ENCODE results near the gene CCDC50.

Gene CCDC50
- total RNA-seq: 40.1 to 133 (median 62.6) reads per million in 17 experiments

GRCh38 chr3:191328962-191329653, at the start of gene CCDC50:
Gene CCDC50, plus strand, starts transcription at chr3:191329394. Its CDS starts 281 bp downstream, at chr3:191329675.
- peak; percentile 52 to 79 (median 62) for DNase-seq

- no peak for DNase-seq
Measured at GRCh38 chr3:191280111-191280510, 49.1 kb upstream of the CCDC50 start.

- no peak for DNase-seq
Measured at GRCh38 chr3:191280882-191281281, 48.3 kb upstream of the CCDC50 start.

GRCh38 chr3:191282251-191283185, 46.7 kb upstream of the CCDC50 start:
- no peak for DNase-seq

- no peak for DNase-seq
Measured at GRCh38 chr3:191283400-191283799, 45.8 kb upstream of the CCDC50 start.

GRCh38 chr3:191290311-191291025, 38.7 kb upstream of the CCDC50 start:
- DNase-seq: peak in 3 of 4 experiments; percentile 5 to 46 (median 33)

- DNase-seq: peak in 2 of 4 experiments; percentile 47 to 63
Measured at GRCh38 chr3:191292243-191293015, 36.8 kb upstream of the CCDC50 start.

GRCh38 chr3:191294291-191294690, 34.9 kb upstream of the CCDC50 start:
- no peak for DNase-seq

- DNase-seq: peak in 2 of 4 experiments; percentile 19 to 29
Measured at GRCh38 chr3:191296041-191296541, 33.1 kb upstream of the CCDC50 start.

- no peak for DNase-seq
Measured at GRCh38 chr3:191298846-191299245, 30.3 kb upstream of the CCDC50 start.

- no peak for DNase-seq
Measured at GRCh38 chr3:191300422-191300821, 28.8 kb upstream of the CCDC50 start.

GRCh38 chr3:191301017-191301416, 28.2 kb upstream of the CCDC50 start:
- DNase-seq: peak in 3 of 4 experiments; percentile 4 to 47 (median 37)

GRCh38 chr3:191301782-191302411, 27.3 kb upstream of the CCDC50 start:
- no peak for DNase-seq

GRCh38 chr3:191302451-191302850, 26.7 kb upstream of the CCDC50 start:
- DNase-seq: no peak

- DNase-seq: peak in 2 of 4 experiments; percentile 18 to 24
Measured at GRCh38 chr3:191303596-191303995, 25.6 kb upstream of the CCDC50 start.

- DNase-seq: no peak
Measured at GRCh38 chr3:191306428-191306827, 22.8 kb upstream of the CCDC50 start.

GRCh38 chr3:191307341-191307740, 21.9 kb upstream of the CCDC50 start:
- no peak for DNase-seq

- no peak for DNase-seq
Measured at GRCh38 chr3:191313296-191313695, 15.9 kb upstream of the CCDC50 start.

- no peak for DNase-seq
Measured at GRCh38 chr3:191314109-191314728, 15.0 kb upstream of the CCDC50 start.

GRCh38 chr3:191316876-191317603, 12.2 kb upstream of the CCDC50 start:
- DNase-seq: no peak

Data from suppressor macrophage (primary cell).